ENCODE results near the gene GPR155.

Gene GPR155, protein sequence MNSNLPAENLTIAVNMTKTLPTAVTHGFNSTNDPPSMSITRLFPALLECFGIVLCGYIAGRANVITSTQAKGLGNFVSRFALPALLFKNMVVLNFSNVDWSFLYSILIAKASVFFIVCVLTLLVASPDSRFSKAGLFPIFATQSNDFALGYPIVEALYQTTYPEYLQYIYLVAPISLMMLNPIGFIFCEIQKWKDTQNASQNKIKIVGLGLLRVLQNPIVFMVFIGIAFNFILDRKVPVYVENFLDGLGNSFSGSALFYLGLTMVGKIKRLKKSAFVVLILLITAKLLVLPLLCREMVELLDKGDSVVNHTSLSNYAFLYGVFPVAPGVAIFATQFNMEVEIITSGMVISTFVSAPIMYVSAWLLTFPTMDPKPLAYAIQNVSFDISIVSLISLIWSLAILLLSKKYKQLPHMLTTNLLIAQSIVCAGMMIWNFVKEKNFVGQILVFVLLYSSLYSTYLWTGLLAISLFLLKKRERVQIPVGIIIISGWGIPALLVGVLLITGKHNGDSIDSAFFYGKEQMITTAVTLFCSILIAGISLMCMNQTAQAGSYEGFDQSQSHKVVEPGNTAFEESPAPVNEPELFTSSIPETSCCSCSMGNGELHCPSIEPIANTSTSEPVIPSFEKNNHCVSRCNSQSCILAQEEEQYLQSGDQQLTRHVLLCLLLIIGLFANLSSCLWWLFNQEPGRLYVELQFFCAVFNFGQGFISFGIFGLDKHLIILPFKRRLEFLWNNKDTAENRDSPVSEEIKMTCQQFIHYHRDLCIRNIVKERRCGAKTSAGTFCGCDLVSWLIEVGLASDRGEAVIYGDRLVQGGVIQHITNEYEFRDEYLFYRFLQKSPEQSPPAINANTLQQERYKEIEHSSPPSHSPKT

DNA sequence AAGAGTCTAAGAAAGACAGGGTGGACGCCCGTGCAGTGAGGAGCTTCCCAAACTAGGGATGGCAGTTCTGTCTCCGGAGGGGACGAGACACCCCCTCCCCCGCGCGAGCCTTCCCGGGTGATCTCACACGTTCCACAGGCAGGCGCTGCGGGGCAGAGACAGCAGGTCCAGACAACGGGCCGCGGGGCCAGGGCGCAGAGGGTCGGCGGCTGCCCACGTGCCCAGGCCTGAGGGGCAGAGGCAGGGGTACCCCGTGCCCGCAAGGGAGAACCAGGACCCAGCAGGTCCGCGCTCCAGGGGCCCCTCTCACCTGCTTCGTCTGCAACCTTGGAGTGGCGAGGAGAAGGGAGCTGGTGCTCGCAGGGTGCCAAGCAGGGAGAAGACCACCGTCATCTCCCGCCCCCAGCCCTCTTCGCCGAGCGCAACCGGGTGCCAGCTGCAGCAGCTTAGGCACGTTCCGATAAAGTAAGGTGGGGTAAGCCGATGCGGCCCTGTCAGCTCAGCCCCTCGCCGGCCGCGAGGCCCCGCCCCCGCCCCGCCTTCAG, at the start of gene GPR155:
TSS of gene GPR155 (minus strand) at position 467 of the 545 bp plus-strand sequence. CDS start 5,073 bp downstream, outside the sequence.
- DNase-seq (ENCODE audit: low read depth), result no peak

GRCh38 chr2:174535757-174536703, 49.2 kb upstream of the GPR155 start:
- DNase-seq (ENCODE audit: low read depth), result no peak

GRCh38 chr2:174535083-174535482, 48.3 kb upstream of the GPR155 start:
- no peak for DNase-seq (ENCODE audit: low read depth)

DNA sequence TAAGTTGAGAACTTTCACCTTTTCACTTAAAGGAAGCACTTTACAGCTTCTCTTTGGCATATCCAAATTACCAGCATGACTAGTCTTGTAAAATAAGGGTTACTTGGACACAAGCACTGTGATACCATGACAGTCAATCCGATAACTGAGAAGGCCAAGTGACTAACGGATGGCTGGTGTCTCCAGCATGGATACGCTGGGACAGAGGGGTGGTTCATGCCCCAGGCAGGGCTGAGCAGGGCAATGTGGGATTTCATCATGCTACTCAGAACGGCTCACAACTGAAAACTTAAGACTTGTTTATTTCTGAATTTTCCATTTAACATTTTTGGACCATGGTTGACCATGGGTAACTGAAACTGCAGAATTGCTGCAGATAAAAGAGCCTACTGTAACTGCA, 43.1 kb upstream of the GPR155 start:
- DNase-seq (ENCODE audit: low read depth), result no peak

DNA sequence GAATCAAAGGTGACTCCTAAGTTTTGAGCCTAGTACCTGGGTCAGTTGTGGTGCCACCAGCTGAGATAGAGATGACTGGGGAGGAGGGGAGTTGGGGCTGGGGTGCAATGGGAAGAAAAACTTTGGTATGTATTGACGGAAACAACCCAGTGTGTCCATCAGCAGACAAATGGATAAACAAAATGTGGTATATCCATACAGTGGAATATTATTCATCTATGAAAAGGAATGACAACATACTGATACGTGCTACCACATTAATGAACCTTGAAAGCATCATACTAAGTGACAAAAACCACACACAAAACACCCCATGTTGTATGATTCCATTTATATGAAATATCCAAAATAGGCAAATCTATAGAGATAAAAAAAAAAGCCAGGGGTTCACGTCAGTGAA, 41.1 kb upstream of the GPR155 start:
- no peak for DNase-seq (ENCODE audit: low read depth)

DNA sequence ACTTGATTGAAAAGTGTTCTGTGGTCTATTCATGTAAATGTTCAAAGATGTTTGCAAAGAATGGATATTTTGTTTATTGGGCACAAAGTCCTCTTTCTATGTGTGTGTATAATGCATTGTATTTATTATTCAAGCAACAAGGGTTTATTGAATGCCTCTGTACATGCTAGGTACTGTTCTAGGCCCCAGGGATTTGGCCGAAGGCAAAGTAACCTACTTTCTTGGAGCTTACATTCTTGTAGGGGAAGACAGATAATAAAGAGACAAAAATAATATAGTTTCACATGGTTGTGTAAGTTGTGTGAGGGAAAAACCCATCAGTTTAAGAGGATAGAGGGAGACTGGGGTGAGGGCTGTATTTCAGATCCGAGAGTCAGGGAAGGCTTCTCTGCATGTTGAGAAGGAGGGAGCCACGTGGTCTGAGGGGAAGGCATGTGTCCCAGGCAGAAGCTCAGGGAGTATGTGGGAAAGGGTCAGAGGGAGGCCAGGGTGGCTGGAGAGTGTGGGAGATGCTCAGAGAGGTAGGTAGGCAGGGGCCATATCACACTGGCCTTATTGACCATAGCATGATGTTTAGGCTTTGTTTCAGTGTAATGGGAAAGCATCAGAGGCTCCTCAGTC, 40.4 kb upstream of the GPR155 start:
- DNase-seq (ENCODE audit: low read depth), result no peak

DNA sequence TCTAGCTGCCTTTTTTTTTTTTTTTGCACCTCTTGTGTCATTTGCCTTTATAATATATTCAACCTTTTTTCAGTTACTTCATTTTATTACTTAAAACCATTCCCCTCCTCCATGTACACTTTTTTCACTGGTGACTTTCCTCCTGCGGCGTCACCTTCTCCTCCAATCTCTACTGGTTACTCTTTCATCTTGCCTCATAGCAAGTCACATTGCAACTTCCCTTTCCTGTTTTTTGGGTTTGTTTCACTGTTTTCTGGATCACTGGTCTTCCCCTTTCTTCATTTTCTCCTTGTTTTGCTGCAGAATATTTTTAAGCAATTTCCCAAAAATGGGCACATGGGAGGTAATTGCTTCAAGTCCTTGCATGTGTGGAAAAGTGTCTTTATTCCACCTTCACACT, 37.7 kb upstream of the GPR155 start:
- DNase-seq (ENCODE audit: low read depth), result no peak

- no peak for DNase-seq (ENCODE audit: low read depth)
Measured at GRCh38 chr2:174522553-174522952, 35.7 kb upstream of the GPR155 start.

DNA sequence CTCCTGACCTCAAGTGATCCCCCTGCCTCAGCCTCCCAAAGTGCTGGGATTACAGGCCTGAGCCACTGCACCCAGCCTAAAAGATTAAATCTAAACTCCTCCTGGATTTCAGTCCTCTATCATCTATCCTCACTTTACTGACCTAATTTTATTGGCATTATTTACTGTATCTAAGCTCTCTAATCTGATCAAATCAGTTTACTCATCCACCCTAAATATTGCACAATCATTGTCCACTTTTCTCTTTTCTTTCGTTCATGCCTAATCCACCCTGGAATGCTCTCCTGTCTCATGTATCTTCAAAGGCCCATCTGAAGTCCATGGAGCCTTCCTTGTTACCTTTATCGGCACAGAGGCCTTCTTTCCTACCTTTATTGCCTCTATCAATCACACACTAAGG, 31.6 kb upstream of the GPR155 start:
- no peak for DNase-seq (ENCODE audit: low read depth)

GRCh38 chr2:174516501-174517378, 29.9 kb upstream of the GPR155 start:
- DNase-seq (ENCODE audit: low read depth), result no peak

DNA sequence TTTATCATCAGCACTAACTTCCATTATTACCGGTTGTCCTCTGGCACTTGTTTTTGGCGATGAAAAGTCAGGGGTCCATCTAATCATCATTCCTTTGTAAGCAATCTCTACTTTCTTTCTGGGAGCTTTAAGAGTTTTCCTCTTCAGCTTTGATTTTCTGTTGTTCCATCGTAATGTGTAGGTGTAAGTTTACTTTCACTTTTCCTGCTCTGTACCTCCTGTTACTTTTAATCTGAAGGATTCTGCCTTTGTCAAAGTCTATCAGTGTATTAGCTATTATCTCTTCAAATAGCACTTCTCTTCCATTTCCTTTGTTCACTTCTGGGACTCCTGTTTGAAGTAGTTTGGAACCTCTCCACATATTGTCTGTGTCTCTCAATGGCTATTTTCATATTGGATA, 25.5 kb upstream of the GPR155 start:
- no peak for DNase-seq (ENCODE audit: low read depth)

DNA sequence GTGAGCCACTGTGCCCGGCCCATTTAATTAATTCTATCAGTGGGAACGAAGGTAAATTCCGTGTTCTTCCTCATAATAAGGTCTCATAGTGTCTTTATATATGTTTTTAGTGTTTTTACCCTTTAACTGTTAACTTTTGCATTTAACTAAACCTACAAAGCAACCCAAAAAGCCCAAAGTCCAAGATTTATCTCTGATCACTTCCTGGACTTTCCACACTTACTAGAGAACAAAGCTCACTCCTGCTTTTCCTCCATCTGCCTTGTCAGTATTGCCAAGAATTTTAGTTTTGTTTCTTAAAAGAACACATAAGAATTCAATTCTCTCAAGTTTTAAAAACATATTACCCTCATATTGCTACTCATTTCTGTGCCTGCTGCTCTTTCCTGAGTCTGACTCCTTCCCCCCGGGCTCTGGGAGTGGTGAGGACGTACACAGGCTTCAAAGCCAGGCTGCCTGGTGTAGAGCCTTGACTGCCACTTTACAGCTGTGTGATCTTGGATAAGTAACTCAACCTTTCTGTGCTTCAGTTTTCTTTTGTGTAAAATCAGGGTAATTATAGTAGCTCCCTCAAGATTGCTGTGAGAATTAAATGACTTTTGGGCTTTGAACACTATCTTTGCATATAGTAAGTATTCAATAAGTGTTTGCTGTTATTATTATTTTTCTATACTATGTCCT, 24.9 kb upstream of the GPR155 start:
- DNase-seq (ENCODE audit: low read depth), result no peak

- no peak for DNase-seq (ENCODE audit: low read depth)
Measured at GRCh38 chr2:174510583-174511189, 23.9 kb upstream of the GPR155 start.

- DNase-seq (ENCODE audit: low read depth), result no peak
Measured at GRCh38 chr2:174503161-174503809, 16.5 kb upstream of the GPR155 start.

- no peak for DNase-seq (ENCODE audit: low read depth)
Measured at GRCh38 chr2:174499371-174499770, 12.5 kb upstream of the GPR155 start.

DNA sequence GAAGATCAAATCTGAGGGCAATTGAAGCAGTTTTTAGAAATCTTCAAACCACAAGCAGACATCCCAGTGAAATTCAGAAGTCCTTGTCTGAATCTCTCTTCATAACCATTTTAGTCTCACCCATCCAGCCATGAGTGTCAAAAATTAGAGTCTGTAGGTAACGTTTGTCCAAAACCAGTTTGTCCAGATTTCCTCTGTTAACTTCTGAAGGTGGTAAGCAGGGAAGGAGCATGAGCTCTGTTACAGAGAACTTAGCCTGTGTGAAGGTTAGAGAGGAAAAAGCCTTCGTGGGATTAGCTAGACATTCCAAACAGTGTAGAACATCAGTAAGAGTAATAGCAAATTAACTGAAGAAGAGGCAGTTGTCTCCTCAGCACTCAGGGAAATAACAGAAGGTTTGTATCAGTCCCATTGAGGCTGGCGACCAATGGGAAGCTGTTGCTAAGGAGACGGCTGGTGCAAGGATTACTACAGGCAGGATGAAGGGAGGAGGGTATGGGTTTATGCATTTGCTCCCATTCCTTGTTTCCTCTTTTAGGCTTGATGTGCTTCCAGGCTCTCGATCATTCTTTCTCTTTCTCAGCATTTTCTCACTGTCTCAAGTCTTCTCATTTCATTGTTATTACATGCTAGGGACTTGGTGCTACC, 8.7 kb upstream of the GPR155 start:
- no peak for DNase-seq (ENCODE audit: low read depth)

DNA sequence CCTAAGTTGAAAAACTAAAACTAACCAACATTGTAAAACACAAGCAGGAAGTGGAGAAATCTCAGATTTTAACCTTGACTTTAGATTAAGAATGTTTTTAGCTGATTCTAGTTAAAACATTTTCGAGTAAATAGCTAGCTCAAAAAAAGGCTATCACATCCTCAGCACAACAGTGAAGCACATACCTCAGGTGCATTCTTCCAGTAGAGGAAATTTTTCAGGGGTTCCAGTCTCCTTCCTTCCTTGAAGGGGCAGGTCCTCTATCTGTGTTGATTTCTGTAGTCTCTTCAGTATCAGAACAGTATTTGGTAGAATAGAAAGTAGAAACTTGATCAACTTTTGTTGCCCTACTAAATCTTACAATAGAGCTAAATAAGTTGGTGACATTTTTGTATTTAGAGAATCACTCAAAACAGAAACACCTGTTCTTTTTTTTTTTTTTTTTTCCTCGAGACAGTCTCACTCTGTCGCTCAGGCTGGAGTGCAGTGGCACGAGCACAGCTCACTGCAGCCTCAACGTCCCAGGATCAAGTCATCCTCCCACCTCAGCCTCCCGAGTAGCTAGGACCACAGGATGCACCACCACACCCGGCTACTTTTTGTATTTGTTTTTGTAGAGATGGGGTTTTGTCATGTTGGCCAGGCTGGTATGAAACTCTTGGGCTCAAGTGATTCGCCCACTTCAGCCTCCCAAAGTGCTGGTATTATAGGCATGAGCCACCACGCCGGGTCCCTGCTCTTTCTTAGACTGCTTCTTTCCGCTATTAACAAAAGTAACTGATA, 6.9 kb upstream of the GPR155 start:
- no peak for DNase-seq (ENCODE audit: low read depth)

Measured in stimulated activated CD8-positive, alpha-beta memory T cell treated with anti-CD3 and anti-CD28 coated beads, Interleukin-12 subunit alpha, Interleukin-12 subunit beta, amount 100 ng/mL, for 4 hours (primary cell).